CD4-positive, alpha-beta memory T cell (primary cell): Measurements from ENCODE around the gene TMEM151A. TPM values are rescaled to one million over a fixed set of nuclear protein-coding genes. Genes with fewer than 3 reads are reported as not detected.
A peak's percentile ranks its signal among the peaks of the same experiment; 100 is the strongest.

Experiments
- CTCF ChIA-PET: fragments of 350-600 bp; sonication (Branson Sonifier 250); formaldehyde crosslinking; loops from one replicate; lab custom pipeline; 2021; ENCODE audit warnings: inconsistent platforms; ENCODE audit not compliant: partially characterized antibody; lab: Charles Lee
- POLR2A ChIA-PET: fragments of 350-600 bp; sonication (Branson Sonifier 250); formaldehyde crosslinking; loops from one replicate; lab custom pipeline; 2021; ENCODE audit not compliant: partially characterized antibody; lab: Charles Lee
- DNase-seq, 5 donors: peaks; one replicate each; pipeline versions ENCODE4 v3.0.0 to v3.0.0-alpha.2; 2020 to 2022; ENCODE audit warnings: mixed read lengths in 1 of 5
- H3K27ac ChIP-seq: one replicate; pipeline ENCODE4 v1.7.0; 2013; ENCODE audit warnings: low read depth, low read length
- H3K27me3 ChIP-seq: 2 replicates; pipeline ENCODE4 v1.7.0; 2013; ENCODE audit warnings: mild to moderate bottlenecking, low read length, moderate library complexity; ENCODE audit not compliant: insufficient read depth
- H3K36me3 ChIP-seq: 2 replicates; pipeline ENCODE4 v1.7.0; 2013; ENCODE audit warnings: mild to moderate bottlenecking, low read length, moderate library complexity; ENCODE audit not compliant: insufficient read depth
- H3K4me1 ChIP-seq: 2 replicates; pipeline ENCODE4 v1.7.0; 2013; ENCODE audit warnings: mild to moderate bottlenecking, low read length, moderate library complexity; ENCODE audit not compliant: insufficient read depth
- H3K4me3 ChIP-seq, 2 donors: one replicate each; pipeline ENCODE4 v1.7.0; 2013; ENCODE audit warnings: low read length in 2 of 2, mild to moderate bottlenecking in 1 of 2
- H3K9me3 ChIP-seq, 2 donors: one replicate each; pipeline ENCODE4 v1.7.0; 2013; ENCODE audit warnings: low read length in 2 of 2, control low read depth in 1 of 2; ENCODE audit not compliant: control insufficient read depth in 1 of 2
- H3K27ac Mint-ChIP-seq, 7 donors: one replicate each; pipeline ENCODE4 v1.8.0; 2020 to 2021; ENCODE audit warnings: mixed read lengths in 7 of 7, mild to moderate bottlenecking in 6 of 7, inconsistent platforms in 3 of 7, moderate library complexity in 3 of 7
- H3K27me3 Mint-ChIP-seq, 2 donors: one replicate each; pipeline ENCODE4 v1.8.0; 2020 to 2021; ENCODE audit warnings: mixed read lengths in 2 of 2
- H3K36me3 Mint-ChIP-seq, 2 donors: one replicate each; pipeline ENCODE4 v1.8.0; 2020 to 2021; ENCODE audit warnings: mixed read lengths in 2 of 2, inconsistent platforms in 1 of 2, mild to moderate bottlenecking in 1 of 2
- H3K4me1 Mint-ChIP-seq, 4 donors: one replicate each; pipeline ENCODE4 v1.8.0; 2020 to 2021; ENCODE audit warnings: mixed read lengths in 4 of 4, mild to moderate bottlenecking in 1 of 4
- H3K4me3 Mint-ChIP-seq, 8 donors: one replicate each; pipeline ENCODE4 v1.8.0; 2020 to 2021; ENCODE audit warnings: mixed read lengths in 8 of 8, mild to moderate bottlenecking in 7 of 8, moderate library complexity in 6 of 8, inconsistent platforms in 3 of 8
- H3K9me3 Mint-ChIP-seq, 8 donors: one replicate each; pipeline ENCODE4 v1.8.0; 2020 to 2021; ENCODE audit warnings: mixed read lengths in 8 of 8, mild to moderate bottlenecking in 5 of 8, inconsistent platforms in 3 of 8, moderate library complexity in 1 of 8
- intact Hi-C: fragments of 100-400 bp; cut with micrococcal nuclease; formaldehyde crosslinking; loops from one replicate; pipeline ENCODE4 v1.15.1; 2023
- polyA plus RNA-seq, 2 donors: library from polyadenylated mRNA; unstranded; fragments of 300-500 nt; fragmentation: Illumina TruSeq; gene quantifications; one replicate each; pipeline ENCODE4 v1.2.3, GENCODE V29; 2021
- total RNA-seq, 2 experiments: library from RNA; stranded (reverse); gene quantifications; one replicate each; pipeline ENCODE4 v1.2.3, GENCODE V29; 2021

Gene TMEM151A
- total and polyA plus RNA-seq, 4 experiments from 2014 or later = not detected

GRCh38 chr11:66285250-66285947 is 6.3 kb upstream of the TMEM151A start:
- intact Hi-C loops = no loop called here

GRCh38 chr11:66286699-66287098 is 5.0 kb upstream of the TMEM151A start:
- H3K27ac Mint-ChIP-seq = peak overlapping the region in 2 of 7 donors; percentile 17 to 22
- peaks cover 24 to 60% (median 37%) of the 10 kb centered on the region in 4 donors for H3K4me1 Mint-ChIP-seq
- DNase-seq = no peak
- Histone ChIP-seq H3K27ac (no peak overlapping the region), H3K27me3 (no peaks in the 10 kb centered on the region), H3K4me1 (peaks cover 48% of the 10 kb centered on the region), H3K36me3 (no peaks in the 10 kb centered on the region), H3K4me3 (no peak overlapping the region), H3K9me3 (no peaks in the 10 kb centered on the region)
- intact Hi-C loops = no loop called here
- POLR2A ChIA-PET = interaction anchor here (0.6 to 13.4 kb wide), 4 partner anchors 17 to 549 kb away, joined by 3 to 167 read pairs (median 4); partner anchors contain the start of gene RAB1B
- peaks cover 0 to 1% of the 10 kb centered on the region in 2 donors for H3K36me3 Mint-ChIP-seq
- H3K9me3 Mint-ChIP-seq = no peaks in the 10 kb centered on the region
- CTCF ChIA-PET = interaction anchor here (1.1 to 6.4 kb wide), 4 partner anchors 19 to 65 kb away, joined by 3 to 29 read pairs (median 12); partner anchors contain the start of gene RAB1B
- H3K27me3 Mint-ChIP-seq = peaks cover 0 to 3% of the 10 kb centered on the region in 2 donors
- peak overlapping the region in 6 of 8 donors; percentile 1 to 67 (median 54) for H3K4me3 Mint-ChIP-seq

More at GRCh38 chr11:66285250-66285947, 6.3 kb upstream of the TMEM151A start:
- H3K27ac ChIP-seq = no peak overlapping the region
- Mint-ChIP-seq H3K4me1 (peaks cover 22 to 58% (median 38%) of the 10 kb centered on the region in 4 donors), H3K4me3 (peak overlapping the region in 1 of 8 donors; percentile 39), H3K9me3 (no peaks in the 10 kb centered on the region), H3K36me3 (peaks cover 0 to 1% of the 10 kb centered on the region in 2 donors), H3K27ac (peak overlapping the region in 2 of 7 donors; percentile 48 to 65), H3K27me3 (peaks cover 1 to 3% of the 10 kb centered on the region in 2 donors)
- POLR2A ChIA-PET = interaction anchor here (1.3 to 13.4 kb wide), 3 partner anchors 16 to 27 kb away, joined by 4 to 167 read pairs (median 4); partner anchors contain the start of gene RAB1B
- H3K4me1 ChIP-seq = peaks cover 44% of the 10 kb centered on the region
- DNase-seq = no peak
- no peaks in the 10 kb centered on the region for H3K27me3 ChIP-seq
- H3K36me3 ChIP-seq = no peaks in the 10 kb centered on the region
- CTCF ChIA-PET = interaction anchor here (6.4 kb wide), 1 partner anchor 26 kb away, joined by 29 read pairs; no protein-coding TSS in a partner anchor
- no peak overlapping the region for H3K4me3 ChIP-seq
- no peaks in the 10 kb centered on the region for H3K9me3 ChIP-seq

DNA sequence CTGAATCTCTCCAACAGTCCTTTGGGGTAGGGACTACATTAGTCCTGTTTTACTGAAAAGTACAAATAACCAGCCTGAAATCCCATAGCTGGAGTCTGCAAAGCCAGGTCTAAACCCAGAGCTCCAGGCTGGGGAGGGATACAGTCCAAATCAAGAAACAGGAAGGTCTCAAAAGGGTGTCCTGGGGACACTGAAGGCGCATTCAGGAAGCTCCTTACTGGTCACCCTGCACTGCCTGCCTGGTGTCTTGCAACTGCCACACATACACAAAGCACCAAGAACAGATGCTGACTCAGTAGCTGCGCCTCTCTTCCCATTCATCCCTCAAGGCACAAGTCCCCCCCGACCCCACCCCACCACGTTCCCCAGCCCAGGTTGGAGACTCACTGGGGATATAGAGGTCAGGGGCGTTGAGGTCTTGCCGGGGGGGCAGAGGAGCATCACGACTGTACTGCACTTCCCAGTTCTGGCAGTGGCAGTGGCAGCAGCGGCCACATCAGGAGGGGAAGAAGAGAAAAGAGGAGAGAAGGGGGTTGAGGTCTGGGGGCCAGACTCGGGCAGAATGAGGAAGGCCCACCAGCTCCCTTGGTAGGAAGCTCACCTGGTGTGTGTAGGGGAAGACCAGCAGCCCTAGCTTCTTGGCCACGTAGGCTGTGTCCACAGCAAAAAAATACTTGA is 4.3 kb upstream of the TMEM151A start:
- no peaks in the 10 kb centered on the region for H3K36me3 ChIP-seq
- intact Hi-C loops = no loop called here
- no peak overlapping the region for H3K27ac ChIP-seq

GRCh38 chr11:66287889-66288670 is 3.6 kb upstream of the TMEM151A start:
- Histone ChIP-seq H3K36me3 (no peaks in the 10 kb centered on the region), H3K9me3 (no peaks in the 10 kb centered on the region), H3K27me3 (no peaks in the 10 kb centered on the region), H3K27ac (peak overlapping the region; percentile 88), H3K4me3 (peak overlapping the region; percentile 70 to 73), H3K4me1 (peaks cover 40% of the 10 kb centered on the region)
- ChIA-PET POLR2A (interaction anchor here (0.7 to 13.4 kb wide), 10 partner anchors 18 to 1153 kb away, joined by 3 to 167 read pairs (median 4); partner anchors contain the start of genes NPAS4, RAB1B and SYVN1), CTCF (interaction anchor here (0.9 to 6.4 kb wide), 5 partner anchors 20 to 100 kb away, joined by 4 to 29 read pairs (median 9); partner anchors contain the start of gene RAB1B)
- Mint-ChIP-seq H3K27ac (peak overlapping the region; percentile 79 to 94 (median 89)), H3K27me3 (peaks cover 6 to 9% of the 10 kb centered on the region in 2 donors), H3K4me3 (peak overlapping the region; percentile 87 to 96 (median 92)), H3K9me3 (no peaks in the 10 kb centered on the region), H3K36me3 (peaks cover 0 to 1% of the 10 kb centered on the region in 2 donors), H3K4me1 (peaks cover 17 to 52% (median 29%) of the 10 kb centered on the region in 4 donors)
- intact Hi-C loops = no loop called here
- DNase-seq = no peak

More for the DNA sequence above, 4.3 kb upstream of the TMEM151A start:
- Mint-ChIP-seq H3K4me3 (peak overlapping the region; percentile 62 to 96 (median 90)), H3K27me3 (peaks cover 0 to 3% of the 10 kb centered on the region in 2 donors), H3K4me1 (peaks cover 20 to 53% (median 31%) of the 10 kb centered on the region in 4 donors), H3K9me3 (no peaks in the 10 kb centered on the region), H3K36me3 (peaks cover 0 to 1% of the 10 kb centered on the region in 2 donors), H3K27ac (peak overlapping the region in 4 of 7 donors; percentile 22 to 78 (median 64))
- ChIA-PET CTCF (interaction anchor here (1.1 to 6.4 kb wide), 5 partner anchors 19 to 66 kb away, joined by 3 to 29 read pairs (median 9); partner anchors contain the start of gene RAB1B), POLR2A (interaction anchor here (1.1 to 13.4 kb wide), 3 partner anchors 17 to 29 kb away, joined by 3 to 167 read pairs (median 53); partner anchors contain the start of gene RAB1B)
- H3K27me3 ChIP-seq = no peaks in the 10 kb centered on the region
- DNase-seq = no peak
- H3K4me1 ChIP-seq = peaks cover 46% of the 10 kb centered on the region
- no peak overlapping the region for H3K4me3 ChIP-seq
- no peaks in the 10 kb centered on the region for H3K9me3 ChIP-seq

- POLR2A ChIA-PET = interaction anchor here (0.6 to 13.4 kb wide), 29 partner anchors 10 to 1154 kb away, joined by 3 to 167 read pairs (median 3); partner anchors contain the start of genes B4GAT1, BRMS1, CNIH2 and MALAT1
- Histone ChIP-seq H3K27ac (peak within 1 kb of the TSS; percentile 88), H3K27me3 (no peaks in the 10 kb centered on the region), H3K36me3 (no peaks in the 10 kb centered on the region), H3K4me1 (peaks cover 39% of the 10 kb centered on the region), H3K4me3 (peak within 1 kb of the TSS; percentile 70 to 84), H3K9me3 (no peaks in the 10 kb centered on the region)
- Mint-ChIP-seq H3K27ac (peak within 1 kb of the TSS; percentile 83 to 98 (median 96)), H3K36me3 (peaks cover 0 to 1% of the 10 kb centered on the region in 2 donors), H3K4me3 (peak within 1 kb of the TSS; percentile 87 to 96 (median 92)), H3K9me3 (no peaks in the 10 kb centered on the region), H3K27me3 (peaks cover 10 to 14% of the 10 kb centered on the region in 2 donors), H3K4me1 (peaks cover 16 to 49% (median 29%) of the 10 kb centered on the region in 4 donors)
- intact Hi-C loops = loop anchor here (1.0 kb wide), 3 partner anchors 21 to 132 kb away; partner anchors contain the start of genes NPAS4 and RAB1B
- peak; percentile 98 to 100 (median 99) for DNase-seq
- CTCF ChIA-PET = interaction anchor here (0.9 to 6.4 kb wide), 6 partner anchors 18 to 100 kb away, joined by 3 to 29 read pairs (median 8); partner anchors contain the start of gene RAB1B
Measured at GRCh38 chr11:66288671-66289547, 2.8 kb upstream of the TMEM151A start, which contains the start of gene YIF1A. Gene YIF1A (minus strand): TSS chr11:66289143. CDS start chr11:66288985, 158 bp downstream.
